GM12873 (cell line): ENCODE measurements around the gene RSU1.

Source experiments
- CTCF ChIP-seq: IDR thresholded peaks from 2 replicates; pipeline ENCODE4 v1.5.1; 2012; ENCODE audit warnings: low read depth, mild to moderate bottlenecking, moderate library complexity, low read length, control low read depth; ENCODE audit not compliant: insufficient read depth; ENCODE audit errors: missing control alignments

RSU1 gene

GRCh38 chr10:16675334-16675733 lies 141.9 kb downstream of the RSU1 start:
- no peak for TF ChIP-seq CTCF

GRCh38 chr10:16674147-16674703 lies 143.0 kb downstream of the RSU1 start:
- TF ChIP-seq CTCF = no peak

- no peak for TF ChIP-seq CTCF
Observed at GRCh38 chr10:16673443-16673842, 143.8 kb downstream of the RSU1 start.

DNA sequence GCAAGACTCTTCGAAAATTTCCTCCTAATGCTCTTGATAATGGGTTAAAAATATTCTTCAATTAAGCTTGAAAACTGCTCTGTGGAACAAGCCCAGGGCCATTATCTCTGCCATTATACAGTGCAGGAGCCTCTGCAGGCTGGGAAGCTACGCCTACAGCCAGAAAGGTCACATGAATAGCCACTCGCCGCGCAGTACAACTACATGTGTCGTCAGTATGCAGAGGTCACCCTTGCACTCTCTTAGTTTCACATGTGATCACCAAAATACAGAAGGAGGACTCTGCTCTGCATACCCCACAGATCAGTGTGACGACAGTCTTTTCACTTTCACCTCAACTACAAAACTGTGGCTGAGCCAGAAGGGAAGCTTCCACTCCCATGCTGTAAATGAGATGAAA lies 153.8 kb downstream of the RSU1 start:
- no peak for TF ChIP-seq CTCF

DNA sequence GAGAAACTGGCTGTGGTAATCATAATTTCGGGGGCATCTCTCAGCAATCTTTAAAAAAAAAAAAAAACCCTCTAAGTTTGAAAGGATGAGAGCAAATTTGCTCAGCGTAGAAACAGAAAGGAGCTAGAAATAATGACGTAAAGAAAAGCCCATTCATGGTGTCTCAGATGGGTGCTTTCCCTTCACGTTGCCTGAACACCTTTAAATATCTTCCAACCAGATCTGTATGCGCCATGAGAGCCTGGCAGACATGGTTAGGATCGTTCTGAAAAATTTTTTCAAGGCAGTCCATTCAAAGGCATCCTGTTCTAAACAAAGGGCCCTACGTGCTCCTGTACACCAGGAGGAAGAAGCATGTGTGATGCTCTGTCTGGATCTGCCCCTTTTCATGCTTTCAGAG lies 154.3 kb downstream of the RSU1 start:
- TF ChIP-seq CTCF = no peak

DNA sequence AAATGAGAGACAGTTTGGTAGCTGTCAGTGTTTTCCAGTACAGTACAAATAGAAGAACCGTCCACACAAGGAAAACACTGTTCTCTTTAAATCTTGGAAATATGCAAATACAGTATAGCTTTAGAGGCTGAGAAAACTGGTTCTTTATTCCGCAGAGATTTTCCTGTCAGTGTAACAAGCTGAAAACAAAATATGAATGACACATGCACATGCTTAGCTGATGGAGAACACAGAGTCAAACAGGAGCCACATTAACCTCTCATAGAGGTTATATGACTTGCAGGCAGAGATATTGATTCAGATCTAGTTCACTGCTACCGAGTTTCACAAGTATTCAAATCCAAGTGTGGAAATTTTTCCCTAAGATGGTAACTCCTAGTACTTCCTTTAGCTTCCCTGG lies 160.3 kb downstream of the RSU1 start:
- no peak for TF ChIP-seq CTCF

- no peak for TF ChIP-seq CTCF
Observed at GRCh38 chr10:16653224-16653623, 164.0 kb downstream of the RSU1 start.

DNA sequence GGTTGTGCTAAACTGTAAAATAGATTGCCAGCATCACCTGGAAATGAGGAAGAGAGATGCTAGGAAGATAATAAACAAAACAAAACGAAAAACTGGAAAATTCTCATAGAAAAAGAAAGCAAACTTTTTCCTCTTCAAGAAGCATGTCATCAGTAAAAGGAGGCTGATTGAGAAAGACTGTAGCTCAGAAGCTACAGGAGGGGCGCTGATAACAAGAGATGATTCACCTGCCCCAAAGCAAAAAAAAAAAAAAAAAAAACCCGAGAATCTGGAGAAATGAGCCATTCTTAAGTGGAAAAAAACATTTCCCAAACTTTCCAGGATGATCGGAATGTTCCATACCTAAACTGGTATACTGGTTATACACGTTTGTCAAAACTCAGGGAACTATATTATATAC lies 165.1 kb downstream of the RSU1 start:
- TF ChIP-seq CTCF = no peak
